ENCODE results near the gene COL11A2. TPM values are rescaled to one million over a fixed set of nuclear protein-coding genes. Genes with fewer than 3 reads are reported as not detected.

COL11A2 gene
- total RNA-seq, 1 donor from 2014 or later, result 0.59 TPM

GRCh38 chr6:33124525-33124901 lies 67.8 kb downstream of the COL11A2 start:
- intact Hi-C loops (cut with micrococcal nuclease), result loop anchor here (5.0 kb wide), 1 partner anchor 73 kb away; no protein-coding TSS in a partner anchor

- intact Hi-C loops (cut with micrococcal nuclease), result loop anchor here (5.0 kb wide), 1 partner anchor 73 kb away; no protein-coding TSS in a partner anchor
These were observed 68.3 kb downstream of the COL11A2 start for GRCh38 chr6:33123732-33124524.

- intact Hi-C loops (cut with micrococcal nuclease), result loop anchor here (5.0 kb wide), 1 partner anchor 74 kb away; no protein-coding TSS in a partner anchor
These were observed 69.1 kb downstream of the COL11A2 start for GRCh38 chr6:33123181-33123580.

- intact Hi-C loops (cut with micrococcal nuclease), result loop anchor here (5.0 kb wide), 1 partner anchor 77 kb away; no protein-coding TSS in a partner anchor
These were observed 72.3 kb downstream of the COL11A2 start for GRCh38 chr6:33120001-33120400.

- intact Hi-C loops (cut with micrococcal nuclease), result loop anchor here (1.0 kb wide), 1 partner anchor 130 kb away; no protein-coding TSS in a partner anchor
These were observed 73.6 kb downstream of the COL11A2 start for GRCh38 chr6:33118525-33119123.

- intact Hi-C loops (cut with micrococcal nuclease), result loop anchor here (1.0 kb wide), 1 partner anchor 130 kb away; no protein-coding TSS in a partner anchor
These were observed 74.4 kb downstream of the COL11A2 start for GRCh38 chr6:33117811-33118277.

- intact Hi-C loops (cut with micrococcal nuclease), result no loop called here
These were observed 75.2 kb downstream of the COL11A2 start for GRCh38 chr6:33116841-33117711.

GRCh38 chr6:33116417-33116816 lies 75.8 kb downstream of the COL11A2 start:
- intact Hi-C loops (cut with micrococcal nuclease), result no loop called here

GRCh38 chr6:33114406-33114805 lies 77.9 kb downstream of the COL11A2 start:
- intact Hi-C loops (cut with micrococcal nuclease), result no loop called here

GRCh38 chr6:33113755-33114154 lies 78.5 kb downstream of the COL11A2 start:
- intact Hi-C loops (cut with micrococcal nuclease), result no loop called here

Other genes with a start within 250 kb of the COL11A2 start
- gene HLA-DMA, start 239.4 kb downstream of the COL11A2 start, total RNA-seq, result 32.7 and 35.6 TPM in 2 replicates
- 331 and 342 TPM in 2 replicates for gene BRD2, start 223.9 kb downstream of the COL11A2 start, total RNA-seq
- 1.7 and 2.5 TPM in 2 replicates for gene HLA-DOA, start 182.9 kb downstream of the COL11A2 start, total RNA-seq
- 119 and 125 TPM in 2 replicates for gene HLA-DPA1, start 118.8 kb downstream of the COL11A2 start, total RNA-seq
- 49.5 and 51.7 TPM in 2 replicates for gene HLA-DPB1, start 116.5 kb downstream of the COL11A2 start, total RNA-seq
- gene RXRB, start 8.2 kb upstream of the COL11A2 start, total RNA-seq, result 41.5 and 41.9 TPM in 2 replicates
- 55.9 and 59.9 TPM in 2 replicates for gene SLC39A7, start 8.4 kb upstream of the COL11A2 start, total RNA-seq
- 9.3 and 10.9 TPM in 2 replicates for gene HSD17B8, start 12.2 kb upstream of the COL11A2 start, total RNA-seq
- 41.2 and 41.6 TPM in 2 replicates for gene RING1, start 16.0 kb upstream of the COL11A2 start, total RNA-seq
- gene VPS52, start 79.4 kb upstream of the COL11A2 start, total RNA-seq, result 65.8 and 68.3 TPM in 2 replicates
- gene RPS18, start 79.6 kb upstream of the COL11A2 start, total RNA-seq, result 2,577 and 2,622 TPM in 2 replicates
- gene B3GALT4, start 84.7 kb upstream of the COL11A2 start, total RNA-seq, result 13.9 and 14.5 TPM in 2 replicates
- gene WDR46, start 96.8 kb upstream of the COL11A2 start, total RNA-seq, result 70.2 and 77.2 TPM in 2 replicates
- 90.4 and 90.7 TPM in 2 replicates for gene PFDN6, start 97.1 kb upstream of the COL11A2 start, total RNA-seq
- 42.1 and 43.3 TPM in 2 replicates for gene RGL2, start 106.5 kb upstream of the COL11A2 start, total RNA-seq
- 277 TPM in 2 replicates for gene TAPBP, start 121.6 kb upstream of the COL11A2 start, total RNA-seq
- 11.6 and 12.9 TPM in 2 replicates for gene ZBTB22, start 125.3 kb upstream of the COL11A2 start, total RNA-seq
- gene DAXX, start 130.5 kb upstream of the COL11A2 start, total RNA-seq, result 83.3 and 83.8 TPM in 2 replicates
- gene KIFC1, start 199.4 kb upstream of the COL11A2 start, total RNA-seq, result 123 and 127 TPM in 2 replicates
- 27.3 and 34.1 TPM in 2 replicates for gene PHF1, start 218.5 kb upstream of the COL11A2 start, total RNA-seq
- 153 and 155 TPM in 2 replicates for gene CUTA, start 225.6 kb upstream of the COL11A2 start, total RNA-seq
- 36.4 and 40.7 TPM in 2 replicates for gene SYNGAP1, start 227.6 kb upstream of the COL11A2 start, total RNA-seq

Data from T-helper 2 cell treated with Interferon-gamma antibody and Interleukin-4, amounts not matched to agents 100 ng/mL and 5 ng/mL, for 36 hours (primary cell).